ENCODE measurements around the gene FAM72B.
"Not testable (repeated sequence)": the region's sequence is repeated elsewhere in the genome, so short reads cannot be mapped to it uniquely, and the experiment has no call there.

Gene FAM72B

GRCh38 chr1:121152788-121153187 is 31.4 kb downstream of the FAM72B start:
- not testable (repeated sequence) for H3K9me3 ChIP-seq; H3K27ac ChIP-seq; H3K27me3 ChIP-seq; H3K4me1 ChIP-seq (ENCODE audit: control insufficient read depth in 1 of 2, insufficient read depth in 1 of 2, low read depth in 1 of 2, low read length in 1 of 2); H3K4me3 ChIP-seq (ENCODE audit: low read depth in 1 of 2, low read length in 1 of 2); H3K36me3 ChIP-seq

GRCh38 chr1:121151294-121151693 is 32.8 kb downstream of the FAM72B start:
- H3K27ac ChIP-seq; H3K9me3 ChIP-seq; H3K4me1 ChIP-seq (ENCODE audit: control insufficient read depth in 1 of 2, insufficient read depth in 1 of 2, low read depth in 1 of 2, low read length in 1 of 2); H3K27me3 ChIP-seq; H3K4me3 ChIP-seq (ENCODE audit: low read depth in 1 of 2, low read length in 1 of 2); H3K36me3 ChIP-seq: not testable (repeated sequence)

GRCh38 chr1:121148489-121149190 is 35.5 kb downstream of the FAM72B start:
- H3K4me3 ChIP-seq (ENCODE audit: low read depth in 1 of 2, low read length in 1 of 2); H3K27me3 ChIP-seq; H3K4me1 ChIP-seq (ENCODE audit: control insufficient read depth in 1 of 2, insufficient read depth in 1 of 2, low read depth in 1 of 2, low read length in 1 of 2); H3K36me3 ChIP-seq; H3K9me3 ChIP-seq; H3K27ac ChIP-seq: not testable (repeated sequence)

- H3K4me1 ChIP-seq (ENCODE audit: control insufficient read depth in 1 of 2, insufficient read depth in 1 of 2, low read depth in 1 of 2, low read length in 1 of 2); H3K9me3 ChIP-seq; H3K36me3 ChIP-seq; H3K4me3 ChIP-seq (ENCODE audit: low read depth in 1 of 2, low read length in 1 of 2); H3K27ac ChIP-seq; H3K27me3 ChIP-seq: not testable (repeated sequence)
Measured at GRCh38 chr1:121140393-121140792, 43.7 kb downstream of the FAM72B start.

- not testable (repeated sequence) for H3K9me3 ChIP-seq; H3K27me3 ChIP-seq; H3K27ac ChIP-seq; H3K36me3 ChIP-seq; H3K4me3 ChIP-seq (ENCODE audit: low read depth in 1 of 2, low read length in 1 of 2); H3K4me1 ChIP-seq (ENCODE audit: control insufficient read depth in 1 of 2, insufficient read depth in 1 of 2, low read depth in 1 of 2, low read length in 1 of 2)
Measured at GRCh38 chr1:121131494-121131893, 52.6 kb downstream of the FAM72B start.

GRCh38 chr1:121118480-121118824 is 65.7 kb downstream of the FAM72B start:
- peaks cover 25% of the 10 kb centered on the region for H3K27me3 ChIP-seq
- not testable (repeated sequence) for H3K36me3 ChIP-seq; H3K27ac ChIP-seq; H3K4me3 ChIP-seq (ENCODE audit: low read depth in 1 of 2, low read length in 1 of 2); H3K9me3 ChIP-seq; H3K4me1 ChIP-seq (ENCODE audit: control insufficient read depth in 1 of 2, insufficient read depth in 1 of 2, low read depth in 1 of 2, low read length in 1 of 2)
